Measurements from ENCODE around the gene SRSF3.
"Not testable (repeated sequence)": the region's sequence is repeated elsewhere in the genome, so short reads cannot be mapped to it uniquely, and the experiment has no call there.

SRSF3 gene

GRCh38 chr6:36651659-36652379 is 57.7 kb downstream of the SRSF3 start:
- DNase-seq: no peak

- DNase-seq: not testable (repeated sequence)
Measured at GRCh38 chr6:36654469-36654868, 60.3 kb downstream of the SRSF3 start.
